ENCODE data around the gene CDH23.

Gene CDH23

DNA sequence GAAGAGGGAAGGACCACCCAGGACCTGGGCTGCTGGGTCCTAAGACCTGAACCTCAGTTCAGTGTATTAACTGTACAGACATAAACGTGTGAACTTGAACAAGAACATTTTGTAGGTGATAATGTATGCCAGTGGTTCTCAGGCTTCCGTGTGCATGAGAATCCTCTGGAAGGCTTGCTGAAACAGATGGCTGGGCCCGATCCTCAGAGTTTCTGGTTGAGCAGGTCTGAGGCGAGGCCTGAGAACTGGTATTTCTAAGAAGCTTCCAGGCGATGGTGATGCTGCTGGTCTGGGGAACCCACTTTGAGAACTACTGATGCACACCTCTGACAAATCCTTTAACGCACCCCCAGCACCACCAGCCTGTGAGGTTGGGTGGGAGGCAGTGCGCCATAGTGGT lies 70.4 kb downstream of the CDH23 start:
- DNase-seq (ENCODE audit: low spot score): no peak

DNA sequence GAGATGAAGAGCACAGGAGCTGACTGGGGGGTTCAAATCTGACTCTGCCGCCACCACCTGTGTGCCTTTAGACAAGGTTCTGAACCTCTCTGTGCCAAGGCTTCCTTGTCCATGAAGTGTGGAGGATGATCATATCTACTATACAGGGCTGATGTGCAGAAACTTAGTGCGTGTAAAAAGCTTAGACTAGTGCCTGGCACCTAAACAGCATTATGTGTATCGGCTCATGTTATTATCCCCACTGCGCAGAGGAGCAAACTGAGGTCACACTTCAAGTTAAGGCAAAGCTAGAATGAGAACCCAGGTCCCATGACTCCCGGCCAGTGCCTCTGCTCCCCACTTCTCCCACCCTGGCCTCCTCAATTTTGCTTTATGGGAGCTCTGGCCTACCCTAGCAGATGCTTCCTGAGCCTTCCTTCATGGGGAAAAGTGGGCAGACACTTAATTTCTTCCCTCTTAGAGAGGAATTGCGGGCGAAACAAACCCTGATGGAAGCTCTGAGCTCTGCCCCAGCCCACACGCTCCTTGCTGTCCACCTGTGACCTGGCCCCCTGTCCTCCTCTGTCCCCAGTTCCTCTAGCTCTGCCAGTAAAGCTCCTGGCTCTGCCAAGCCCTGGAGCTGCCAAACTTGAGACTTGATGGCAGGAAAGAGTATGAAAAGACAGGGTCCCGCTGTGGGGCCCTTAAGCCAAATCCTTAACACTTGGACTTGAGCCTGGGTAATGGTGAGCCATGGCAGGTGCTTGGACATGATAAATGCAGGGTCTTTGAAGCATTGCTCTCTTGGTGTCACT lies 71.0 kb downstream of the CDH23 start:
- no peak for DNase-seq (ENCODE audit: low spot score)

- DNase-seq (ENCODE audit: low spot score): no peak
Observed at GRCh38 chr10:71468363-71469094, 71.8 kb downstream of the CDH23 start.

- DNase-seq (ENCODE audit: low spot score): no peak
Observed at GRCh38 chr10:71471006-71471405, 74.3 kb downstream of the CDH23 start.

- DNase-seq (ENCODE audit: low spot score): no peak
Observed at GRCh38 chr10:71471957-71472365, 75.2 kb downstream of the CDH23 start.

- DNase-seq (ENCODE audit: low spot score): no peak
Observed at GRCh38 chr10:71472466-71472865, 75.7 kb downstream of the CDH23 start.

DNA sequence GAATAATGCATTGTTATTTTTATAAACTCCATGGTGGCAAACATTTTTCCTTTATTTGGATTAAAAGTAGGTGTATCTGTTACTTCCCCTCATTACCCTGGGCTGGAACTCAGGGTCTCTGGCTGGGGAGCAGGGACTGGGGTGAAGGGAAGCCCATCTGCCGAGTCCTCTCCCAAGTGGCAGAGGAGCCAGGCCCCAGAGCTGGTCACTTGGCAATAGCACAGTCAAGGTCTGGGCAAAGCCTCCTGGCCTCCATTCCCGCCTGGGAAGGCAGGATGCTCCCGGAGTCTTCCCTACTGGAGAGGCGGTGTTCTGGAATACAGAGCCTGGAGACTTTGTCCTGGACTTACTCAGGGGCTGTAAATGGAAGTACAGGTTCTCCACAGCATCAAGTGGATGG lies 76.2 kb downstream of the CDH23 start:
- DNase-seq (ENCODE audit: low spot score): no peak

DNA sequence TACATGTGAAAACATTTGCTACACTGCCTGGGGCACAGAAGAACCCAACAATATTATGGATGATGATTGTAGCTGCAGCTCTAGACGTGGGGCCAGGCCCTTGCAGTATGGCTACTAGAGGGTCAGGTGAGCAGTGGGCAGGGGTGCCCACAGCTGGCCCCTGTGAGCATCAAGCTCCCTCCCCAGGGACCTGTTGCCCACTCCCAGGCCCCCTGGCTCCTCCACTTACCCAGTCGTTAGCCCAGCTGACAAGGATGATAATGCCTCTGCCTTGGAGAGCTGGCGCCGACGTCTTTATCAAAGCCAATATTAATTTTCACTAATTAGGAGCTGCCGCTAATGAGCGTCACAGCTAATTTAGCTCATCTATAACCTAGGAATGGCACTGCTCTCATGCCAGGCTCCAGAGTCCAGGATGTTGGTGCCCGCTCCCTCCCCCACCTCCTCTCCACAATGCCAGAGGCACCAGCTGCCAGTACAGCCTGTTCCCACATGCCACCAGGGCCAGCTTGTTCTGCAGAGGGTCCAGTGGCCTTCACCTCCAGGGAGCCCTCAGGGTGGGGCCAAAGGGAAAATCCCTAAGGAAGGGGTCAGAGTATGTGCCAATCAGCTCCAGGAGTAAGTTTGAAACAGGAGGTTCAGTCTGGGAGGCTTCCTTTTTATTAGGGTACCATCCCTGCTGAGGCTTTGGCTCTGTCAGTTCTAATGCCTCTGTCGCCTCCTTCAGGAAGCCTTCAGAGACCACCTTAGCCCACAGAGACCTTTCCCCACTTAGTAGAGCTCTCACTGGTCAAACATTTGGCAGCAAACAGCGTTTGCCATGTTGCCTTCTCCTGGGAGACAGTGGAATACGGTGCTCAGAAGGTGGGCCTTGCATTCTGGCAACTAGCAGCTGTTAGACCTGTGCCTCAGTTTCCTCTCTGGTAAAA lies 77.2 kb downstream of the CDH23 start:
- DNase-seq (ENCODE audit: low spot score): no peak

DNA sequence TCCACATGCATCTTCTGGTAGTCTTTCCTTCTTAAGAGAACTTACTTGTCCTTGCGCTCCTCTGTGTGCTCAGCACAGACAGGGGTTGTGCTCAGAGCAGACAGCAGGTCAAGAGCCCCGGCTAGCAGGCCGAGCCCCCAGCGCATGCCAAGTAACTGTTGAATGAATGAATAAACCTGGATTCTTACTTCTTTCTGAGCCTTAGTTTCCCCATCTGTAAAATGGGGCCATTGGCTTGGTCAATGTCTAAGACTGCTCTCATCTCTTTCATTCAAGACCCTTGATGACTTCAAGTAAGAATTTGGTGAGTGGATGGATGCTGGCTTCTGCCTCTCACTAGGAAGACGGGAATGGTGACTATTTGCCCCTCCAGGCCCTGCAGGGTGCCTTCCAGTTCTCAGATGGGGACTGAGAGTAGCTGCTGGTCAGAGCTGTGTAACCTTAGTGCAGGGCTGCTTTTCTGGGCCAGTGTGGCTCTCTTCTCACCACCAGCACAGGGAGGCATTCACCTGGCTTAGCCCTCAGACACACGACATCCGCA lies 78.1 kb downstream of the CDH23 start:
- no peak for DNase-seq (ENCODE audit: low spot score)

- DNase-seq (ENCODE audit: low spot score): no peak
Observed at GRCh38 chr10:71475243-71475871, 78.6 kb downstream of the CDH23 start.

- no peak for DNase-seq (ENCODE audit: low spot score)
Observed at GRCh38 chr10:71476228-71477011, 79.7 kb downstream of the CDH23 start.

- no peak for DNase-seq (ENCODE audit: low spot score)
Observed at GRCh38 chr10:71478173-71478572, 81.5 kb downstream of the CDH23 start.

DNA sequence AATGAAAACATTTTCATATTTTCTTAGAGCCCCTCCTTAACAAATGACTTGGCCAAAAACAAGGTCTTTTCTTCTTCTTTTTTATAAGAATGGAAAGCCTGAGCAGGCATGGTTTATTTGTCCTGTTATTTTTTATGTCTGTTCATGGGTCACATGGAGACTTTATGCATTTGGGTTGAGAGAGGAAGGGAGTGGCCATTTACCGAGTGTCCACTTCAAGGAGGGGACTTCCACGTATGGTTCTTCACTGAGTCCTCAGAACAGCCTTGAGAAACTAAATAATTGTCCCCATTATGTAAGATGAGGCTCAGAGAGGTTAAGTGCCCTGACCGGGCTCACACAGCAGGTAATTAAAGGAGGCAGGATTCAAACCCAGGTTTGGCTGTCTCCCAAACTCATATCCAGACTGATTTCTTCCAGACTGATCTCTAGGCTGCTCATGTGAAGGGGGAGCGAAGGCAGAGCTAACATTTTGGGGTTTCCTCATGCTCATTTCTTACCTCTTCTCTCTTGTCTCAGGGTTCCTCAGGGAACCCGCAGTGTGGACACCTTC lies 82.2 kb downstream of the CDH23 start:
- DNase-seq (ENCODE audit: low spot score): no peak

GRCh38 chr10:71479831-71480230 lies 83.1 kb downstream of the CDH23 start:
- no peak for DNase-seq (ENCODE audit: low spot score)

GRCh38 chr10:71480662-71481061 lies 83.9 kb downstream of the CDH23 start:
- no peak for DNase-seq (ENCODE audit: low spot score)

DNA sequence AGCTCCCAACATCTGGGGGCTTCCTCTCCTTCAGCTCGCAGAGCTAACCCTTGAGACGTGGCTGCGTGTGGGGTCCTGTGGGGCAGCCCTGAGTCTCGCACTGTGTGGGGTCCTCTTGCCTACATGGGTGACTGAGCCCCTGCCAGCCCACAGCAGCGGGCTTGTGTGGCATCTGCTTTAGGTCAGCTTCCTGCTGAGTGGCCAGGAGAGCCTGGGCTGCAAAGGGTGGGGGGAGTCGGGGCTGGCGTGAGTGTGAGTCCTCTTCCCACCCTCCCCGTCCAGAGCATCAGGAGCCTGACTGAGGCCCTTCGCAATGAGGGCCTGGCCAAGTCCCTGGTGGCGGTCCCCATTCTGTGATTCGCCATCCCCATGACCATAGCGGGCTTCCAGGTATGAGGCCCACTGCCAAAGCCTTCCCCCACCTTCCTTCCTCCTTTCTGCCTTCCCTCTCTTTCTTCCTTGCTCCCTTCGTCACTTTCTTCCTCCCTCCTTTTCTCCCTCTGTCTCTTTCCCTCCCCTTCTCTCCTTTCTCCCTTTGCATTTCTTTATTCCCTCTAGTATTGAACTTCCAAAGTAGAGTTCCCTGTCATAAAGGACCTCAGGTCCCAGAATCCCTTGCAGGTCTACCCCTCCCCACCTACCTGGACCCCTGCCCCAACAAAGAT lies 85.2 kb downstream of the CDH23 start:
- DNase-seq (ENCODE audit: low spot score): no peak

DNA sequence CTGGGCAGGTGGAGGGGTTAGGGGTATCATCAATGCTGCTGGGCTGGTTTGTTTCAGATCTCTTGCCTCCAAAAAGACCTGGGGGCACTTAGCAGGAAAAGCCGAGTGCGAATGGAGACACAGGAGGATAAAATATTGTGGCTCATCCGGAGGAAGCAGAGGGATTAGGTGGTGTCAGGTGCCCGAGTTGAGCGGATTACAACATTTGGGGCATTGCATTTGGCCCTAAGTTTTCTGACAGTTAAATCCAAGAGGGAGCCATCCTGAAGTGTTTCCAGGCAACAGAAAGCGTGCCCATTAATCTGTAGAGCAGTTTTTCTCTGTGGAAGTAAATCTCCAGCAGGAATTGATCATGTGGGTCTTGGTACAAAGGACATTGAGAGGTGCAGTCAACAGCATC lies 85.9 kb downstream of the CDH23 start:
- DNase-seq (ENCODE audit: low spot score): no peak

- DNase-seq (ENCODE audit: low spot score): no peak
Observed at GRCh38 chr10:71483135-71483534, 86.4 kb downstream of the CDH23 start.

- no peak for DNase-seq (ENCODE audit: low spot score)
Observed at GRCh38 chr10:71483885-71484751, 87.4 kb downstream of the CDH23 start.

Measured in globus pallidus (tissue), 1 donor.